Common myeloid progenitor, CD34-positive (primary cell): Measurements from ENCODE around the gene PLXNA3.

ENCODE experiments used
- CTCF ChIA-PET: fragments of 350-600 bp; sonication (Branson Sonifier 250); formaldehyde crosslinking; loops from one replicate; lab custom pipeline; 2021; ENCODE audit warnings: antibody characterized with exemption; lab: Charles Lee
- POLR2A ChIA-PET: fragments of 350-600 bp; sonication (Branson Sonifier 250); formaldehyde crosslinking; loops from one replicate; lab custom pipeline; 2021; ENCODE audit warnings: antibody characterized with exemption; lab: Charles Lee
- DNase-seq, 3 donors: peaks; one replicate each; pipeline versions ENCODE4 v3.0.0 to v3.0.0-alpha.2; 2013
- H3K27ac ChIP-seq, 2 experiments: 1 replicate in 1 of 2; 2 replicates in 1 of 2; pipeline ENCODE4 v1.7.0; 2013; ENCODE audit warnings: inconsistent platforms in 2 of 2, low read length in 2 of 2, mild to moderate bottlenecking in 2 of 2, low read depth in 1 of 2, moderate library complexity in 1 of 2; ENCODE audit not compliant: severe bottlenecking in 2 of 2, insufficient read depth in 1 of 2, poor library complexity in 1 of 2
- H3K27me3 ChIP-seq, 5 experiments: replicated peaks in 2 of 5; 1 replicate in 3 of 5; 2 replicates in 2 of 5; pipeline versions ENCODE4 v1.6.1 to v1.7.0; 2013; ENCODE audit warnings: low read length in 4 of 5, mild to moderate bottlenecking in 2 of 5, moderate library complexity in 2 of 5, inconsistent platforms in 1 of 5; ENCODE audit not compliant: insufficient read depth in 5 of 5, control insufficient read depth in 4 of 5
- H3K36me3 ChIP-seq, 4 experiments: 1 replicate in 2 of 4; 2 replicates in 2 of 4; pipeline versions ENCODE4 v1.6.1 to v1.7.0; 2013; ENCODE audit warnings: low read length in 3 of 4, control low read depth in 1 of 4, mild to moderate bottlenecking in 1 of 4; ENCODE audit not compliant: control insufficient read depth in 4 of 4, insufficient read depth in 4 of 4
- H3K4me1 ChIP-seq, 4 experiments: 1 replicate in 3 of 4; 2 replicates in 1 of 4; pipeline versions ENCODE4 v1.6.1 to v1.7.1; 2013; ENCODE audit warnings: low read length in 3 of 4, mild to moderate bottlenecking in 3 of 4, control low read depth in 1 of 4, inconsistent platforms in 1 of 4, moderate library complexity in 1 of 4; ENCODE audit not compliant: control insufficient read depth in 4 of 4, insufficient read depth in 4 of 4; ENCODE audit errors: control extremely low read depth in 1 of 4
- H3K4me3 ChIP-seq, 7 experiments: 1 replicate in 4 of 7; 2 replicates in 3 of 7; pipeline versions ENCODE4 v1.5.1 to v1.7.0; 2013; ENCODE audit warnings: mild to moderate bottlenecking in 7 of 7, low read length in 6 of 7, moderate library complexity in 6 of 7, inconsistent platforms in 2 of 7, low read depth in 2 of 7, control low read depth in 1 of 7; ENCODE audit not compliant: insufficient read depth in 4 of 7, control insufficient read depth in 1 of 7; ENCODE audit errors: extremely low read depth in 1 of 7
- H3K9me3 ChIP-seq, 5 experiments: 1 replicate in 4 of 5; 2 replicates in 1 of 5; pipeline versions ENCODE4 v1.6.1 to v1.7.1; 2013; ENCODE audit warnings: low read length in 4 of 5, mild to moderate bottlenecking in 2 of 5, inconsistent platforms in 1 of 5, low read depth in 1 of 5, moderate library complexity in 1 of 5; ENCODE audit not compliant: control insufficient read depth in 4 of 5, insufficient read depth in 2 of 5; ENCODE audit errors: control extremely low read depth in 1 of 5
- WGBS: methylation state at CpG from one replicate; pipeline ENCODE4 v1.1.5; 2013; ENCODE audit not compliant: insufficient coverage; 5-methylcytosine and 5-hydroxymethylcytosine counted together

PLXNA3 gene

GRCh38 chrX:154417157-154417556, 40.9 kb upstream of the PLXNA3 start:
- no peaks in the 10 kb centered on the region for H3K27me3 ChIP-seq
- CTCF ChIA-PET: no interaction called here
- no peak for DNase-seq
- H3K4me1 ChIP-seq: peaks cover 3 to 13% (median 12%) of the 10 kb centered on the region in 4 experiments
- H3K9me3 ChIP-seq: no peaks in the 10 kb centered on the region
- peaks cover 0 to 11% (median 4%) of the 10 kb centered on the region in 4 experiments for H3K36me3 ChIP-seq
- WGBS: 64% methylated on average over 5 of the region's 7 CpGs
- H3K4me3 ChIP-seq: no peak overlapping the region
- no peak overlapping the region for H3K27ac ChIP-seq
- POLR2A ChIA-PET: interaction anchor here (0.6 kb wide), 1 partner anchor 417 kb away, joined by 3 read pairs; no protein-coding TSS in a partner anchor

GRCh38 chrX:154419189-154419588, 38.9 kb upstream of the PLXNA3 start:
- Histone ChIP-seq H3K9me3 (no peaks in the 10 kb centered on the region), H3K27me3 (no peaks in the 10 kb centered on the region), H3K4me1 (peaks cover 0 to 5% (median 2%) of the 10 kb centered on the region in 4 experiments), H3K36me3 (peaks cover 0 to 9% (median 4%) of the 10 kb centered on the region in 4 experiments), H3K27ac (no peak overlapping the region), H3K4me3 (no peak overlapping the region)
- ChIA-PET CTCF (interaction anchor here (0.9 to 1.4 kb wide), 2 partner anchors 20 to 33 kb away, joined by 3 to 4 read pairs; no protein-coding TSS in a partner anchor), POLR2A (no interaction called here)
- 92% methylated on average over 4 of the region's 8 CpGs for WGBS
- no peak for DNase-seq

GRCh38 chrX:154419688-154420401, 38.2 kb upstream of the PLXNA3 start:
- Histone ChIP-seq H3K9me3 (no peaks in the 10 kb centered on the region), H3K4me1 (peaks cover 0 to 10% (median 6%) of the 10 kb centered on the region in 4 experiments), H3K36me3 (peaks cover 0 to 9% (median 4%) of the 10 kb centered on the region in 4 experiments), H3K4me3 (no peak overlapping the region), H3K27ac (no peak overlapping the region), H3K27me3 (no peaks in the 10 kb centered on the region)
- ChIA-PET POLR2A (no interaction called here), CTCF (interaction anchor here (0.9 to 1.4 kb wide), 3 partner anchors 8 to 33 kb away, joined by 3 to 4 read pairs (median 3); partner anchors contain the start of gene ATP6AP1)
- 90% methylated on average over 13 of the region's 19 CpGs for WGBS
- no peak for DNase-seq

- POLR2A ChIA-PET: no interaction called here
- CTCF ChIA-PET: interaction anchor here (0.9 kb wide), 1 partner anchor 8 kb away, joined by 3 read pairs; the partner anchor contains the start of gene ATP6AP1
Observed at GRCh38 chrX:154420402-154420756, 37.7 kb upstream of the PLXNA3 start.

GRCh38 chrX:154426916-154427770, 30.9 kb upstream of the PLXNA3 start:
- ChIA-PET POLR2A (no interaction called here), CTCF (interaction anchor here (1.7 to 2.7 kb wide), 2 partner anchors 15 to 25 kb away, joined by 3 to 12 read pairs; partner anchors contain the start of gene TAFAZZIN)
- Histone ChIP-seq H3K27ac (no peak overlapping the region), H3K4me1 (peaks cover 0 to 47% (median 40%) of the 10 kb centered on the region in 4 experiments), H3K4me3 (no peak overlapping the region), H3K36me3 (peaks cover 0 to 5% (median under 1%) of the 10 kb centered on the region in 4 experiments), H3K27me3 (peaks cover 0 to 4% (median 0%) of the 10 kb centered on the region in 5 experiments), H3K9me3 (no peaks in the 10 kb centered on the region)
- 96% methylated on average over 7 of the region's 13 CpGs for WGBS
- DNase-seq: peak in 2 of 3 donors; percentile 53 to 66

More at GRCh38 chrX:154420402-154420756, 37.7 kb upstream of the PLXNA3 start:
- Histone ChIP-seq H3K27ac (no peak overlapping the region), H3K27me3 (no peaks in the 10 kb centered on the region), H3K4me3 (no peak overlapping the region), H3K36me3 (peaks cover 0 to 9% (median 4%) of the 10 kb centered on the region in 4 experiments), H3K4me1 (peaks cover 0 to 10% (median 6%) of the 10 kb centered on the region in 4 experiments), H3K9me3 (no peaks in the 10 kb centered on the region)
- no peak for DNase-seq
- 94% methylated on average over 10 of the region's 10 CpGs for WGBS

GRCh38 chrX:154428176-154429171, 29.6 kb upstream of the PLXNA3 start, which contains the start of gene ATP6AP1:
Gene ATP6AP1 (plus strand): TSS chrX:154428677. CDS start chrX:154428693, 16 bp downstream.
- H3K36me3 ChIP-seq: peaks cover 3 to 19% (median 9%) of the 10 kb centered on the region in 4 experiments
- H3K27ac ChIP-seq: peak within 1 kb of the TSS in 1 of 2 experiments; percentile 74
- ChIA-PET CTCF (interaction anchor here (0.8 to 2.7 kb wide), 4 partner anchors 8 to 26 kb away, joined by 3 to 12 read pairs (median 3); partner anchors contain the start of genes DNASE1L1 and TAFAZZIN), POLR2A (interaction anchor here (0.7 to 1.1 kb wide), 2 partner anchors 16 to 30 kb away, joined by 3 read pairs; no protein-coding TSS in a partner anchor)
- no peaks in the 10 kb centered on the region for H3K9me3 ChIP-seq
- peak within 1 kb of the TSS; percentile 49 to 84 (median 70) for H3K4me3 ChIP-seq
- H3K4me1 ChIP-seq: peaks cover 0 to 47% (median 42%) of the 10 kb centered on the region in 4 experiments
- DNase-seq: peak; percentile 89 to 94 (median 93)
- H3K27me3 ChIP-seq: peaks cover 0 to 4% (median 0%) of the 10 kb centered on the region in 5 experiments
- 33% methylated on average over 86 of the region's 87 CpGs for WGBS
